SKM-1 treated with dmso at 0.1 percent for 144 hours (cell line): ENCODE data around the gene SOST.
A peak's percentile ranks its signal among the peaks of the same experiment; 100 is the strongest.

Source experiments
- DNase-seq: peaks from one replicate; lab custom pipeline; 2025; ENCODE audit not compliant: unreplicated experiment; lab: John Stamatoyannopoulos, UW

SOST gene

DNA sequence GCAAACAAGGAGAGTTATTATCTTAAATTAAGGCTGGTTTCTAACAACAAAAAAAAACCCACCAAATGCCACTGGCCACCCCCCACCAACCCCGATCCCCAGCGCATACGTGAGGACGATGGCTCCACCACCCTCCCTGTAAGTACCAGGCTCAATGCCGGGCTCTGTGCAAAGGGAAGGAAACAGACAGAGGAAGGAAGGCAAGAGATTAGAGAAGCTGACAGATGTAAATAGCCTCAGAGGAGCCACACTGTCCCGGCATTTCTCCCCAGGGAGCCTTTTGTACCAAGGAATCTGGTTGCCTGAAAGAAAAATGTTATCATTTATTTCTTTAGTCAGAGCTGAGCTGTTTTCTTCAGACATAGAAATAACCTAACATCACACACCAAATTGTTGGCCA lies 13.1 kb downstream of the SOST start:
- DNase-seq = peak; percentile 14

DNA sequence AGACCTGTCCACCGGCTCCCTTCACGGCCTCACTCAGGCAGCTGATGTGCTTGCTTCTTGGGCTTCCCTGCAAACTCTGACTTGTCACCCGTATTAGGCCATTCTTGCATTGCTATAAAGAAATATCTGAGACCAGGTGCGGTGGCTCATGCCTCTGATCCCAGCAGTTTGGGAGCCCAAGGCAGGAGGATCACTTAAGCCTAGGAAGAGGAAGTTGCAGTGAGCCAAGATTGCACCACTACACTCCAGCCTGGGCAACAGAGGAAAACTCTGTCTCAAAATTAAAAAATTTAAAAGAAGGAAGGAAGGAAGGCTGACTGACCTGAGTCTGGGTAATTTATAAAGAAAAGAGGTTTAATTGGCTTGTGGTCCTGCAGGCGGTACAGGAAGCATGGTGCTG lies 17.0 kb downstream of the SOST start:
- DNase-seq = no peak

GRCh38 chr17:43740541-43740940 lies 18.1 kb downstream of the SOST start:
- DNase-seq = no peak

DNA sequence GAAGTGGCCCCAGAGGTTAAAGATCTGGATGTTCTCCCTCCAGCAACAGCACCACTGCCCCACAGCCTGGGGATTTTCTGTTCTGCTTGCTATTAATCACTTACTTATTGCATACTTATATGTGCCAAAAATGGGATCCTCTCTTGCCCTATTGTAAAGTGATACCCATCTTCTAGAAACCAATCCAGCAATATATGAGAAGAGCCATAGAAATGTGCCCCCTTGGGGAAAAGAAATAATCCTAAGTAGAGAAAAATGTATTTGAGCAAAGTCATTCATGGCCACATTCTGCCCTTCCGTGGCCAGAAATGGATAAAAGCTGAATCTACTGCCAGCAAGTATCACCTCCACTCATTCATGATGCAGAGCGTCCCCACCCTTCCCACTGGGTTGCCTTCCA lies 20.9 kb downstream of the SOST start:
- DNase-seq = no peak

DNA sequence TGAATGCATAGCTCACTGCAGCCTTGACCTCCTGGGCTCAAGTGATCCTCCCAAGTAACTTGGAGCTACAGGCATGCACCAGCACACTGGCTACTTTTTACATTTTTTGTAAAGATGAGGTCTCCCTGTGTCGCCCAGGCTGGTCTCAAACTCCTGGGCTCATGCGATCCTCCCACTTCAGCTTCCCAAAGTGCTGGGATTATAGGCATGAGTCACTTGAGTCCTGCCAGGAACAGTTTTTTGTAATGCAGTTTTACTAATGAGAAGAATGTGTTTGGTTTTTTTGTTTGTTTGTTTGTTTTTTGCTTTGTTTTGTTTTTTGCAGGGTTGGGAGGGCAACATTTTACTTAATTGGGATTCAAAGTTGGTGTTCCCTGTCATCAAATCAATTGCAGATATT lies 22.2 kb downstream of the SOST start:
- no peak for DNase-seq

GRCh38 chr17:43734376-43734775 lies 24.2 kb downstream of the SOST start:
- no peak for DNase-seq

- no peak for DNase-seq
Observed at GRCh38 chr17:43733956-43734355, 24.6 kb downstream of the SOST start.

DNA sequence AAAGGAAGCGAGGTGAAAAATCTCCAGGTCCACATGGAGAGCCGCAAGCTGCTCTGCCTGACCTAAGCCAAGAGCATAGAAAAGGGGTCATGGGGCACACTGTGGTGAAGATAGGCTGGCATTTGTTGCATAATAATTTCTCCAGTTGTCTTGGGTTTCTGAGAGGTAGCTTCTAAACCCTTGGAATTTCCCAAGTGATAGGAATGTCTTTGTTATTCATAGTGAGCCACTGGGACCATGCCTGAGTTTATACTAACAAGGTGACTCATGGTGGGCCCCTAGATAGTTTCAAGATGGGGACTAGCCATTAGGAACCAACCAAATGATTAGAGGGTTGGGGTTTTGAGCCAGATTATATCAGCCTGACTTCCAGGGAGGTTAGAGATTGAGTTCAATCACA lies 25.6 kb downstream of the SOST start:
- DNase-seq = no peak

DNA sequence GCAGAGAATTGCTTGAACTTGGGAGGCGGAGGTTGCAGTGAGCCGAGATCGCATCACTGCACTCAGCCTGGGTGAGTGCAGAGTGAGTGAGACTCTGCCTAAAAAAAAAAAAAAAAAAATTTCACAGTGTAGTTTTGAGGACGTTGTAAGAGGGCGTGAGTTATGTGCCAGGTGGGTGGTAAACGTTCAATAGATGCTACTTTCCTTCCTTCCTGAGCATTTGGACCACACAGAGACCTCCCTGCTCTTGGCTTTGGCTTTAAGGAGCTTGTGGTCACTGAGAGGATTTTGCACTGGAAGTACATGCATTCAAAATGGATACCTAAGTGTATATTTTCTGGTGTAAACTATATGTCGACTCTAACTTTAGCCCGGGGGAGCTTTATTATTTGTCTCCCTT lies 30.5 kb downstream of the SOST start:
- no peak for DNase-seq

DNA sequence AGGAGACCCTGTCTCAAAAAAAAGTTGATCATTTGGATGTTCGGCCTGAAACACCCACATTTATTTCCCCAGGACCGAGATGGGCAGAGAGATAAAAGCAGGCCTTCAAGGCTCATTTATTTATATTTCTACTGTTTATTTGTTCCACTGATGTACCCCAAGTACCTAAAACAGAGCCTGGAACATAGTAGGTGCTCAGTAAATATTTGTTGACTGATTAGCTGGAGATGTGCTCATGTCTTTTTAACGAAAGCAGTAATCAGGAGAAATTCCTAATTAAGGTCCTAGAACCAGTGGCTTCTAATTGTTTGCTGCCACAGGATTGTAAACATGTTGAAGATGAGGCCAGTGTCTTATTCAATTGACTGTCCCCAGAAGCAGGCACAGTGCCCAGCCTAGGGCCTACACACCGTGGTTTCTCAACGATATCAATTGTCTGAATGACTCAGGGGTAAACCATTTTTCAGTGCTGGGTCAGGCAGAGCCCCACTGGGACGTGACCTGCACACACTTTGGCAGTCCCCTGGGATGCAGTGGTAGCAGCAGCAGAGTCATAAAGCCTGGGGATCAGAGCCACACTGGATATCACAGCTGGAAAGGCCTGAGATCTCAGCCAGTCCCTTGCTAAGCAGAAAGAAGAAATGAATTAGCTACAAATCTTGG lies 34.8 kb downstream of the SOST start:
- DNase-seq = no peak

DNA sequence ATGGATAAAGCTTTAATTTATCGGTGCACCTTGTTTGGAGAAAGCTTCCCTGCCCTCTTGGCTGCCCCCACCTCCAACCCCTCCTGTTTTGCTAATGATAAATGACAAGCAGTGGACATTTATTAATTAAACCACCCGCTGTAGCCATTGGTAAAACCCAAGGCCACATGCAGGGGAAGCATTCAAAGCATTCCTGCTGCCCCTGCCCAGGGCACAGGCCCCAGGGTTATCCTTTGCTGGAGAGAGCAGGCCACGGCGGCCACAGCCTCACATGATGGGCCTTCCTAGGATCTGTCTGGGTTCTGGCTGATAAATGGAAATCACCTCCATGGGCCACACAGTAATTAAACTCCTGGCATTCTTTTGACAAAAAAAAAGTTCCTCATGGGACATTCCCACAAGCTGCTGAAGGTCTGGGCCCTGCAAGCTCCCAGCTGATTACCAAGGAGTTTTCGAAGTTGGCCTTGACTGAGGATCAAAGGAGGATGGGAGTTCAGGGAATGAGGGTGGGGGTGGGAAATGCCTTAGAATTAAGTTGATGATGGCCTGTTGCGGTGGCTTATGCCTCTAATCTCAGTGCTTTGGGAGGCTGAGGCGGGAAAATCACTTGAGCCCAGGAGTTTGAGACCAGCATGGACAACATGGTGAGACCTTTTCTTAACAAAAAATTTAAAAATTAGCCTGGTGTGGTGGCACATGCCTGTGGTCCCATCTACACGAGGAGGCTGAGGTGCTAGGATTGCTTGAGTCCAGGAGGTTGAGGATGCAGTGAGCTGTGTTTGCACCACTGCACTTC lies 35.5 kb downstream of the SOST start:
- DNase-seq = no peak

GRCh38 chr17:43722269-43722619 lies 36.3 kb downstream of the SOST start:
- DNase-seq = no peak

GRCh38 chr17:43721537-43722268 lies 36.9 kb downstream of the SOST start:
- no peak for DNase-seq

GRCh38 chr17:43720311-43721060 lies 38.1 kb downstream of the SOST start:
- DNase-seq = no peak

- DNase-seq = no peak
Observed at GRCh38 chr17:43719578-43719977, 39.0 kb downstream of the SOST start.

DNA sequence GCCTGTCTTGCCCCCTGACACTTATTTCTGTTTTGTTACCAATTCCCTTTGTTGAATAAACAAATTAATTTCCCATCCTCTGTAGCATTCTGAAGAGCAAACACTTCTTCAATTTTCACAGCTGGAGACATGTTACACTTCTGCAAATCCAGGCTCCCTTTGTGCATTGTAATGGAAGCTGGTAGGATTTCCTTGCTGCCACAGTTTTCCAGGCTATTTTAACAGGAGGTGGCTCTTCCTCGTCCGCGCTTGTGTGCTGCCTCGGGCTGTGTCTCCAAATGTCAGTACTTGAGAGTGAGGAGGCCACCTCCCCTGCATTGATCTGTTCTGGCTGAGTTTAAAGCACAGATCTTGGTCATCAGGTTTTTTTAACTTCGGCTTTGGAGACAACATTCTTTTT lies 40.0 kb downstream of the SOST start:
- no peak for DNase-seq

- no peak for DNase-seq
Observed at GRCh38 chr17:43717913-43718312, 40.7 kb downstream of the SOST start.

DNA sequence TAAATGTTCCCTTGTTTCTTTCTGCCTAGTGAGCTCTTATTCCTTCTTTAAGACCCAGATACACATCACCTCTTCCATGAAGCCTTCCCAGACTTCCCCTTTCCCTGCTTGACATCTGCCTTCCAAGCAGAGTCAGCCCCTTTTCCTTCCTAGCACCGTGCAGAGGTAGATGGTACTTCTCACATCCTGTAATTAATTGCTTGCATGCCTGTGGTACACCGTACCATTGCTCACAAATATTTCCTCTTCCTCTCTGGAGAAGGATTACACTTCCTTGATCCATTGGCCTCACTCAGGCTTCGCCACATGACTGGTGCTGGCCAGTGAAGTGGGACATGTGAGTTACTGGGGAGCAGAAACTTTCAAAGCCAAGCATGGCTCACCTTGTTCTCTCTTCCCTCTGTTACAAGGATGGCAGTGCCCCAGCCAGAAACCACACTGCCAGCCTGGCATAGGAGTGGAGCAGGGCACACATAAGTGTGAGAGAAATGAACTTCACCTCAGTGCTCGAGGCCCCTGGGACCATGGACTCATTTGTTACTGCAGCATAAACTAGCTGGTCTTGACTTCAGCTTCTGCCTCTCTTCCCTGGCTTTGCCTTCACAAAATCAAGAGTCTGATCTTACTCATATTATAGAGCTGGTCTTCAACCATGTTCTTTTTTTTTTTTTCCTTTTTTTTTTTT lies 44.0 kb downstream of the SOST start:
- no peak for DNase-seq

DNA sequence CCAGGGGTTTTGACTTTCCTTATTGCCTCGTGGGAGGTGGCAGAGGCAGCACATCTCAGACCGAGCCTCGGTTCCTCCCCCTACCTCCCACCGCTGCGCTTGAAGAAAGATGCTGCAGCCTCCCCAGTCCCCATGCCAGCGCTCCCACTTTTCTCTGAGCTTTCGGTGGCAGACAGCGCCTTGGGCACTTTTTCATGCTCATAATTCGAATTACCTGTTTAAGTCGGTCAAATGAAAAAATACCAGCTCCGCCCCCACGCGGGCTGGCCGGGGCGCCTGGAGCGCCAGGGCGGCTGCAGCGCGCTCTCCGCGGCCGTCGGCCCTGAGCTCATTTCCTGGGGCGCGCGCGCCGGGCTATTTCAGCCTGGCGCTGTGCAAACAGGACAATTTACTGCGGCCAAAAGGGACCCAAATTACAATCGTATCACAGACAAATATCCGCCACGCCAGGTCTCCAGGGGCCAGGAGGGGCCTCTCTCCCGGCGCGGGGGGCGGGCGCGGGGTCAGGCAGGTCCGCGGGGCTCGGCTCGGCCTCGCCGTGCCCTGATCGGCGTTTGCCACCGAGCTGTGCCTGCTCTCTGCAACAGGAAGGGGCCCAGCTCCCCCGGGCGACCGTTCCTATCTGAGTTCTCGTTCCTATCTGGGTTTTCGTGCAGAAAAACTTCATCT lies 45.0 kb downstream of the SOST start:
- no peak for DNase-seq

- no peak for DNase-seq
Observed at GRCh38 chr17:43712397-43712796, 46.2 kb downstream of the SOST start.
